Erythroblast (primary cell): ENCODE results near the gene COL4A2.

Experiments
- GATA1 ChIP-seq: IDR thresholded peaks from 2 replicates; pipeline ENCODE4 v1.6.1; 2011; ENCODE audit warnings: low read depth, mild to moderate bottlenecking, control low read depth, low read length, moderate library complexity
- POLR2A ChIP-seq: IDR thresholded peaks from 2 replicates; pipeline ENCODE4 v1.6.1; 2011; ENCODE audit warnings: mild to moderate bottlenecking, low read length

GRCh38 chr13:110320645-110321044 is 13.6 kb downstream of the COL4A2 start:
- TF ChIP-seq POLR2A (no peak), GATA1 (no peak)
